RWPE2 (cell line): ENCODE results near the gene LIMS1.

Experiments
- ATAC-seq: fragments of 200-7000 bp; cut with Tn5 transposase; 3 replicates; pipeline ENCODE4 v1.9.1; 2021; ENCODE audit warnings: low read depth
- DNase-seq: peaks from one replicate; pipeline ENCODE4 v3.0.0-alpha.2; 2020; ENCODE audit warnings: low spot score
- H3K27ac ChIP-seq: fragments of 450-650 bp; 2 replicates; pipeline ENCODE4 v1.5.1; 2017; ENCODE audit warnings: mild to moderate bottlenecking; ENCODE audit not compliant: poor library complexity, severe bottlenecking
- H3K27me3 ChIP-seq: fragments of 250-450 bp; sonication (Bioruptor Pico); 2 replicates; pipeline ENCODE4 v1.5.1; 2021; ENCODE audit warnings: mild to moderate bottlenecking, moderate library complexity; ENCODE audit not compliant: insufficient read depth, poor library complexity, severe bottlenecking
- H3K36me3 ChIP-seq: fragments of 250-450 bp; sonication (Bioruptor Pico); 2 replicates; pipeline ENCODE4 v1.5.1; 2020; ENCODE audit warnings: low read depth, mild to moderate bottlenecking, moderate library complexity
- H3K4me1 ChIP-seq: fragments of 250-450 bp; sonication (Bioruptor Pico); 2 replicates; pipeline ENCODE4 v1.5.1; 2021; ENCODE audit warnings: mild to moderate bottlenecking, moderate library complexity; ENCODE audit not compliant: insufficient read depth, poor library complexity, severe bottlenecking
- H3K4me3 ChIP-seq: fragments of 250-450 bp; sonication (Bioruptor Pico); 2 replicates; pipeline ENCODE4 v1.5.1; 2021; ENCODE audit warnings: mild to moderate bottlenecking, moderate library complexity; ENCODE audit not compliant: severe bottlenecking
- H3K9me3 ChIP-seq: fragments of 250-450 bp; sonication (Bioruptor Pico); 2 replicates; pipeline ENCODE4 v1.5.1; 2021; ENCODE audit warnings: mild to moderate bottlenecking, moderate library complexity; ENCODE audit not compliant: severe bottlenecking
- TF ChIP-seq, protein P1 (sequence below): fragments of 450-650 bp; IDR thresholded peaks from one replicate; pipeline ENCODE4 v1.5.1; 2017; ENCODE audit warnings: mild to moderate bottlenecking, moderate library complexity; ENCODE audit not compliant: poor library complexity, severe bottlenecking

The LIMS1 gene

DNA sequence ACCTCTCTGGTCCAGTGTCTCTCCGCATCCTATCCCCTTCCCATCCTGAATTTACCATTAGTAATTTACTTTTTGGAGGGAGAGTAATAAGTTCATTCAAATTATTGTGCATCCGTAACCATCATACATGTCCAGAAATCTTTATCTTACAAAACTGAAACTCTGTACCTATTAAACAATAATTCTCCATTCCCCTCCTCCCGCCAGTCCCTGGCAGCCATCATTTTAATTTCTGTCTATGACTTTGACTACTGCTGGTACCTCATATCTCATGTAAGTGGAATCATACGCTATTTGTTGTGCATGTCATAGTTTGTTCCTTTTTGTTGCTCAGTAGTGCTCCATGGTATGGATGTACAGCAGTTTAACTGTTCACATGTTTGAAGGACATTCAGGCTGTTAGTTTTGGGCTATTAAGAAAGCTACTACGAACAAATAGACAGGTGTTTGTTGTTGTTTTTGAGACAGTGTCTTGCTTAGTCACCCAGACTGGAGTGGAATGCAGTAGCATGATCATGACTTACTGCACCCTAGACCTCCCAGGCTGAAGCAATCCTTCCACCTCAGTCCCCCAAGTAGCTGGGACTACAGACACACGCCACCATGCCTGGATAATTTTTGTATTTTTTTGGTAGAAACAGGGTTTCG is 2.0 kb downstream of the LIMS1 start:
- DNase-seq: no peak
- TF ChIP-seq, protein P1, sequence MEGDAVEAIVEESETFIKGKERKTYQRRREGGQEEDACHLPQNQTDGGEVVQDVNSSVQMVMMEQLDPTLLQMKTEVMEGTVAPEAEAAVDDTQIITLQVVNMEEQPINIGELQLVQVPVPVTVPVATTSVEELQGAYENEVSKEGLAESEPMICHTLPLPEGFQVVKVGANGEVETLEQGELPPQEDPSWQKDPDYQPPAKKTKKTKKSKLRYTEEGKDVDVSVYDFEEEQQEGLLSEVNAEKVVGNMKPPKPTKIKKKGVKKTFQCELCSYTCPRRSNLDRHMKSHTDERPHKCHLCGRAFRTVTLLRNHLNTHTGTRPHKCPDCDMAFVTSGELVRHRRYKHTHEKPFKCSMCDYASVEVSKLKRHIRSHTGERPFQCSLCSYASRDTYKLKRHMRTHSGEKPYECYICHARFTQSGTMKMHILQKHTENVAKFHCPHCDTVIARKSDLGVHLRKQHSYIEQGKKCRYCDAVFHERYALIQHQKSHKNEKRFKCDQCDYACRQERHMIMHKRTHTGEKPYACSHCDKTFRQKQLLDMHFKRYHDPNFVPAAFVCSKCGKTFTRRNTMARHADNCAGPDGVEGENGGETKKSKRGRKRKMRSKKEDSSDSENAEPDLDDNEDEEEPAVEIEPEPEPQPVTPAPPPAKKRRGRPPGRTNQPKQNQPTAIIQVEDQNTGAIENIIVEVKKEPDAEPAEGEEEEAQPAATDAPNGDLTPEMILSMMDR: no peak
- no peak overlapping the region for H3K4me3 ChIP-seq

DNA sequence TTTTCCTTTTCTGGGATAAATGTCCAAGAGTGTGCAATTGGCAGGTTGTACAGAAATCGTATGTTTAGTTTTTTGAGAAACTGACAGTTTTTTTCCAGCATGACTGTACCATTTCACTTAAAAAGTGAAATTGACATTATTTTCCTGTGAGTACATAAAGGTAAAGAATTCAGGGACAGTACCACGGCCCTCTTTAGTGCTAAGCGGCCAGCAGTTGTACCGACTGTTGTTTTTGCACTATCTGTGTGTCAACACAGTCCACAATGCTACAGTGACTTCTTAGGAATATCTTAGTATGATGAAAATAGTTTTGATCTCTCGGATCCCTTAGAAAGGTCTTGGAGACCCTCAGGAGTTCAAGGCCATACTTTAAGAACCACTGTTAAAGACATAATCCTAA is 2.6 kb downstream of the LIMS1 start:
- Histone ChIP-seq H3K27ac (peak overlapping the region; percentile 31), H3K4me3 (no peak overlapping the region), H3K9me3 (no peaks in the 10 kb centered on the region), H3K36me3 (no peaks in the 10 kb centered on the region), H3K27me3 (no peaks in the 10 kb centered on the region), H3K4me1 (peaks cover 24% of the 10 kb centered on the region)
- TF ChIP-seq, protein P1: no peak
- DNase-seq (no peak), ATAC-seq (no peak)

More for the DNA sequence above, 2.0 kb downstream of the LIMS1 start:
- Histone ChIP-seq H3K4me1 (peaks cover 24% of the 10 kb centered on the region), H3K36me3 (no peaks in the 10 kb centered on the region), H3K9me3 (no peaks in the 10 kb centered on the region), H3K27me3 (no peaks in the 10 kb centered on the region), H3K27ac (no peak overlapping the region)
- no peak for ATAC-seq

DNA sequence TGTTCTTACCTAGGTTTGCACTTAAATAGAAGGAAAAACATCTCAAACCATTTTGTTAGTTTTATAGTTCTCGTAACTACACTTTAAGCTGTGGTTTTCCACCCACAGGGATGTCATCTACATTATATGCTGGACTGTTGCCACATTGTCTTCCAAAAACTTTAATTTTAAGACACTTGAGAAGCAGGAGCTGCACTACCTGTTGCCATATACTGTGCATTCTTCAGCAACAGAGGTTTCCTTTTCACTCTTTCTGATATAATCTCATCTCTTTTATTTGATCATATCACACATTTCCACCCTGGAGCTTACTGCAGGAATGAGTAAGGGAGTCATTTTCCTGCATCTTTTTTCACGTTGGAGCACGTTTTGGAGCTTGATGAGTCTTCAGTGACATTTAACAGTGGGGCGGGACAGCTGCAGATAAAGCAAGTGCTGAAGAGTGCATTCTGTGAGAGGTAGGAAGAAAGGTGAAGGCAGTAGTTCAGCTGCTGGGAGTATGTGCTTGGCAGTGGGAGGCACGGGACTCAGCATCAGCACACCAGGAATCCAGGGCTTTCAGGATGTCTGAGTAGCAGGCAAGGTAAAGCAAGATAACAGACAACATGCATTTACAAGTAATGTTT is 3.8 kb downstream of the LIMS1 start:
- H3K4me1 ChIP-seq: peaks cover 24% of the 10 kb centered on the region
- DNase-seq: no peak
- 0 out of 3 replicates have a peak, but pooled peaks have one; percentile 2 for ATAC-seq

DNA sequence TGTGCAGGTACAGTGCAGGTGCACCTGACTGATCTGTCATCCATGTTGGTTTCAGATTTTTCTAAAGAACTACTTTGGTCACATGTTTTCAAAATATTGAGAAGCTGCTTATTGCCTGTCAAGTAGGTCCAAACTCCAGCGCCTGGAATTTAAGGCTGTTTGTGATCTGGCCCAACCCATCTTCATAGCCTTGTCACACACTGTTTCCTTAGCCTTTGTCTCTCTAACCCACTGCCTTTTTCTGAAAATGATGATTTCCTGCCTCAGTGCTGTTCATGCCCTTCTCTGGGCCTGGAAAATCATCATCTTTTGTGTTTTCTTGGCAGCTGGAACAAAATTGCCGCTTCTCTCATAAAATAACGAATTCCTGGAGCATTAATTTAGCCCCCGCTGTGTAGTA is 7.2 kb downstream of the LIMS1 start:
- DNase-seq: no peak
- Histone ChIP-seq H3K27ac (no peak overlapping the region), H3K9me3 (no peaks in the 10 kb centered on the region), H3K4me3 (no peak overlapping the region), H3K27me3 (no peaks in the 10 kb centered on the region), H3K36me3 (no peaks in the 10 kb centered on the region), H3K4me1 (peaks cover 18% of the 10 kb centered on the region)
- no peak for ATAC-seq
- TF ChIP-seq, protein P1: no peak

More for the DNA sequence above, 3.8 kb downstream of the LIMS1 start:
- Histone ChIP-seq H3K27me3 (no peaks in the 10 kb centered on the region), H3K36me3 (no peaks in the 10 kb centered on the region), H3K9me3 (no peaks in the 10 kb centered on the region), H3K27ac (peak overlapping the region; percentile 31), H3K4me3 (no peak overlapping the region)
- TF ChIP-seq, protein P1: no peak

DNA sequence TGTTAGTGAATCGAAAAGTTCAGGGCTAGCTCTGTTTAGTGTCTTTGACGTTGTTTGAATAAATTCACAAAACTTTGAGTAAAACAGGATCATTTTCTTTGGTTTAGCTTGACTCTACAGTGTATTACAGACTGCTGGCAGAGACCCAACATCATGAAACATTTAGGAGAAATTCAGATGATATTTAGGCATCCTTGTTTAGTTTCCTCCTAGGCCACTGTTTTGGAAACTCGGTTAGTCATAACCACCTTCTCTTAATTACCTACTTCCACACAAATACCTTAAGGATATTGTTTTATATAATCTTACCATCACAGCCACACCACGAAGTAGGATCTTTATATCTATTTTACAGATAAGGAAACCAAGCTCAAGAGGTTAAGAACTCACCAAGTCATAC is 7.8 kb downstream of the LIMS1 start:
- no peak for DNase-seq

More for the DNA sequence above, 7.8 kb downstream of the LIMS1 start:
- Histone ChIP-seq H3K9me3 (no peaks in the 10 kb centered on the region), H3K36me3 (no peaks in the 10 kb centered on the region), H3K4me3 (no peak overlapping the region), H3K4me1 (peaks cover 11% of the 10 kb centered on the region), H3K27ac (no peak overlapping the region), H3K27me3 (no peaks in the 10 kb centered on the region)
- TF ChIP-seq, protein P1: no peak
- ATAC-seq: no peak
